ENCODE data around the gene C1orf198.

C1orf198 gene

DNA sequence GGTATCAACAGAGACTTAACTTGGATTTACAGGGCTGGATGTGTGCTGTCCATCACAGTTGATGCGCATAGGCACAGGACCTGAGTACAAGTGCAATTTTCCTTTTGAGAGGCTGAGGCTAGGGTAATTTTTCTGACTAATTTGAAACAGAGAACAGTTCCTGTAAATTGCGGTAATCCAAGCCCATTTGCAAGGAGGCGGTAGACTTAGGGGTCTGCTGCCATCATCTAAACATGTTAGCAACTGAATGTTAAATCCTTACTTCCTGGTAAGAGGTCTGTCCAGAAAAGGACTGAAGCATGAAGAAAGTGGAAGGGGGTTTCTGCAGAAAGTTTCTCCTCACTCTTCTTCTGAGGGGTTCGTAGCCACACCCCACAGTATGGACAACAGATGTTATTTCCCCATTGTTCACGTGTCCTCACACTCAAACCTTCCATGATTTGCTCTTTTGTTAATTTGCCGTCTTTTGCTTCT is 23.7 kb upstream of the C1orf198 start:
- no peak for DNase-seq (ENCODE audit: low read depth in 1 of 2, low spot score in 1 of 2)

DNA sequence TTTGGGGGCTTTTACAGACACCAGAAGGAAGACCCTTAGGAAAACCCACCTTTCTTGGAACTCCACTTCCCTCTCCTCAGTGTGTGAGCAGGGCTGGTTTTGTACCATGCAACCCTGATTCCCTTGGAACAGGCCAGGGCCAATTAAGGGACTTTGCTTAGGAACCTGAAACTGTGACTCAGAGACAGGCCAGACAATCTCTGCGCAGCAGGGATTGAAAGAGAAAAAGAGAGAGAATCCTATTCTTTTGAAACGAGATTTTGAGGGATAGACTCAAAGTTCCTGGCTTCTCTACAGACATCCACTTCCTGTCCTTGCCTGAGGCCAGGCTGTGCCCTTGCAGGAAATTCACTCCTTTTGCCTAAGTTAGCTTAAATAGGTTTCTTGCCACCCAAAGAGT is 23.1 kb upstream of the C1orf198 start:
- DNase-seq (ENCODE audit: low read depth in 1 of 2, low spot score in 1 of 2), result no peak

DNA sequence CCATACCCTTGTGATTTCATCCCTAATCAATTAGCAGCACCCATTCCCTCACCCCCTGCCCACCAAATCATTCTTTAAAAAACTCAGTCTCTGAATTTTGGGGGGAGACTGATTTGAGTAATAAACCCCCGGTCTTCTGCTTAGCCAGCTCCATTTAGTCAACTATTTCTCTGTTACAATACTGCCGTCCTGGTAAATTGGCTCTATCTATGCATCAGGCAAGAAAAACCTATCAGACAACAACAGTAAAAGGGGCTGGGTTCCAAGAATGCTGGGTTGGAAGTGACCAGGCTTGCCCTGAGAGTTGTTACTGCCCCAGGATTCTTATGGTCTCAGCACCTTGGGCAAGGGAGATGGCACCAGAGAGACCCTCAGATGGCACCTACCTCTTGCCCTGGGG is 16.3 kb upstream of the C1orf198 start:
- DNase-seq (ENCODE audit: low read depth in 1 of 2, low spot score in 1 of 2), result no peak

DNA sequence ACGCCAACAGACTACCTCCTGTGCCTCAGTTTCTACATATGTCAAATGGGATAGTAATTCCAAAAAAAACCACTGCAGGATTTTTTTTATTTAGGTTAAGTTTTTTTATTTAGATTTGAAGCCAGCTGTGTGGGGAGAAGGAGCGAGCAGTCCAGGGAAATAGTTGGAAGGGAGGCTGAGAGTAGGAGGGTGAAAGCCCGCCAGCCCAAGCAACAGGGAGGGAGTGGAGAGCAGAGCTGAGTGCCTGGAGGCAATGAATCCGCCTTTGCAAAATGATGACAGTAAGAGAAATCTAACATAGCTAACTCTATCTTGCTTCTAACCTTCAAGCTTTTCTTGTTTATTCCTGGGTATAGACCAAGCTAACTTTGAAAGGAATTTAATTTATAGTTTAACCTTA is 15.6 kb upstream of the C1orf198 start:
- DNase-seq (ENCODE audit: low read depth in 1 of 2, low spot score in 1 of 2), result no peak

DNA sequence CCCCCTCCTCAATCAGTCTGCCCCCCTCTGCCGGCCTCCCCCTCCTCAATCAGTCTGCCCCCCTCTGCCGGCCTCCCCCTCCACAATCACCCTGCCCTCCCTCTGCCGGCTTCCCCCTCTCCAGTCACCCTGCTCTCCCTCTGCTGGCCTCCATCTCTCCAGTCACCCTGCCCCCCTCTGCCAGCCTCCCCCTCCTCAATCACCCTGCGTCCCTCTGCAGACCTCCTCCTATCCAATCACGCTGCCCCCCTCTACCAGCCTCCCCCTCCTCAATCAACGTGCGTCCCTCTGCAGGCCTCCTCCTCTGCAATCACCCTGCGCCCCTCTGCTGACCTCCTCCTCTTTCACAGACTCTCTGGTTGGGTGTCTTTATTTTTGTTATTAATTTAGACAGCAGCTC is 11.5 kb upstream of the C1orf198 start:
- DNase-seq (ENCODE audit: low read depth in 1 of 2, low spot score in 1 of 2), result no peak

DNA sequence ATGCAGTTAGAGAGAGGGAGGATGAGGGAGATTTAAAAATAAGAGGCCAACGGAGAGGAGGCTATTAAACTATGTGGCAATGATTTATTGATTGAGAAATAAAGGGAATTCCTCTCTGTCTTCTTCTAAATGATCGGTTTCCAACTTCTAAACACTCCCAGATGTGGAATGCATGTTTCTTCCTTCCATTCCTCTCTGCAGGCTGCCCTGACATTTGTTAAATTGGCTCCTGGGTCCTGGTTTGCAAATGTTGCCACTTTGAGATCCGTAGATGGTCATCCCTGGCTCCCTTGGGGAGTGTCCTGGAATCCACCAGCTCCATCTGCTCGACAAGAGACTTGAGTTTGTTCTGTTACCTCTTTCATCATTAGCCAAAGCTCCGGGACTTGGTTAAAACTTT is 10.3 kb upstream of the C1orf198 start:
- no peak for DNase-seq (ENCODE audit: low read depth in 1 of 2, low spot score in 1 of 2)

DNA sequence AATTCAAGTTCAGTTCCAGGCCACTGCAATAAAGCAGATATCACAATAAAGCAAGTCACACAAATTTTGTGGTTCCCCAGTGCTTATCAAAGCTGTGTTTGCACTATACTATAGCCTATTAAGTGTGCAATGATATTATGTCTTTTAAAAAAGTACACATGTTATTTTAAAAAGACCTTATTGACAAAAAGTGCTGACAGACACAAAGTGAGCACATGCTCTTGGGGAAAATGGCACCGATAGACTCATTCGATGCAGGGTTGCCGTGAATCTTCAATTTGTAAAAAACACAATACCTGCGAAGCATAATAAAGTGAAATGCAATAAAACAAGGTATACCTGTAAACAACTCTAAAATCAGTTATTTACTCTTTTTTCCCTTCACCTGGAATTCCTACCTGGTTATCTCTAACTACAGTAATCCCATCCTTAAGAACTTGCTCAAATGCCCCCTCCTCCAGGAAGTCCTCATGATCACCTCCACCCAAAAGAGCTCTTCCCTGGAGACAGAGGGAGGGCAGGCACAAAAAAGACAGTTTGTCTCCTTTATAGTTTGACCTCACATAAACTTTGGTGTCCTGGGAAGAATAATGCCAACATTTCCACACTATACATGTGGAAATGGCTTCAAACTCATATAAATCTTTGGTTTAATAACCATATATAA is 9.7 kb upstream of the C1orf198 start:
- no peak for DNase-seq (ENCODE audit: low read depth in 1 of 2, low spot score in 1 of 2)

DNA sequence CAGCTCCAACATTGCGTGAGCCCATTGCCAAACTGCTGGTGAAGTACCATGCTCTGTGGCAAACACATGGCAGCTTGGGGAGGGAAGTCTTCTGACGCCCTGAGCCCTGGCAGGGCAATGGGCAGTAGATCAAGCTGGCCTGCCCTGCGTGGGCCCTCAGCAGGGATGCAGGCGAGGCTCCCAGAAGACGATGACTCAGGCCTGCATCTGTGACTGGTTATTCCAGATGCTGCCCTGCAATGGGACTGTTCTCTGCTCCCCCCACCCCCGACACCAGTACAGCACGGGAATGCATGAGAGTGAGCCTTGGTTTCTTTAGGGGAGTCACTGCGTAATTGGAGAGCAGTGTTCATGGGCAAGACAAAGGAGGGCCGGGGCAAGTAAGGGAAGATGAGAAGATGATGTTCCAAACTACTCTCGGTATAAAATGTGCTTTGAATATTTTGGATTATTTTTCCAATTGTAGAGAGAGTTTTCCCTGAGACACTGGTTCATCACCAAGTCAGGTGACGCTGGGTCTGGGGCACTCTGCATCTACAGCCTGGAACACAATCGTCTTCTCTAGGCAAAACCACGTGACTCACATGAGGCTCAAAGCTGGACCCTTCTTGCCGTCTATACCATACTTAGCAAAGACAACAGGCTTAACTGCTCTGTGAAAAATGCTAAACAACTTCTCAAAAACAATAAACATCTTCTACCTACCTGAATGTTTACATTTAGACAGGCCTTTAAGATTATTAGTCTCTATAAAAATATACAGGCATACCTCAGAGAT is 9.0 kb upstream of the C1orf198 start:
- DNase-seq (ENCODE audit: low read depth in 1 of 2, low spot score in 1 of 2), result no peak

DNA sequence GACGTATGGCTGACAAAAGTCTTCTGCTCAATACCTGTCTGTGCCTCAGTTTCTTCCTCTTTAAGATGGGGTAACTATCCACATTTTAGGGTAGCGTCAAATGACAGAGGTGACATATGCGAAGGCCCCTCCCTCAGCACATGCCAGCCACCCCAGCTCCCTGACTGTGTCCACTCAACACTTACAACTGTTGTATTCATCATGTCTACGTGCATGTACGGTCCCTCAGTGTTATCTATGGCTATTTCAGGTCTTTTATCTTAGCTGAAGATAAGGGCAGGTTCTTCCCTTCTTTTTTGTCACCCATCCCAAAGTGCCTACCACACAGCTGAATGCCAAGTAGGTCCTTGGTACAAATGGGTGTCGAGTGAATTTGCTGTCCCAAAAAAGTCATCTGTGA is 8.3 kb upstream of the C1orf198 start:
- DNase-seq (ENCODE audit: low read depth in 1 of 2, low spot score in 1 of 2), result no peak

DNA sequence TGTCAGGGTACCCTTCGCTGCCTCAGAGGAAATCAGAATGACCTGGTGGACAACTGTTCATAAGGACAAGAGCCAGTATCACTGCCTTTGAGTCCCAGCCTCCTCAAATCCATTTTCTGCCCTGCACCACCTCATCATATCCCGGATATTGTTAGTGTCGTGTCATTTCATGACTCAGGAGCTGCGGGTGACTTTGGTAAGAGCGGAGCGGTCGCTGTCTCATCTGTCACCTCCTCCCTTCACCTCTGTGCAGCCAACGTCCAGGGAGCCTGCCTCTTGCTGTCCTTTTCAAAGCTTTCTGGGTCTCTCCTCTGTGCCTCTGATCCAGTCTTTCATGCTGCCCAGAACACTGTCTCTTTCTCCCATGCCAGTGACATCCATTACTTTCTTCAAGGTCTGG is 7.0 kb upstream of the C1orf198 start:
- DNase-seq (ENCODE audit: low read depth in 1 of 2, low spot score in 1 of 2), result no peak

DNA sequence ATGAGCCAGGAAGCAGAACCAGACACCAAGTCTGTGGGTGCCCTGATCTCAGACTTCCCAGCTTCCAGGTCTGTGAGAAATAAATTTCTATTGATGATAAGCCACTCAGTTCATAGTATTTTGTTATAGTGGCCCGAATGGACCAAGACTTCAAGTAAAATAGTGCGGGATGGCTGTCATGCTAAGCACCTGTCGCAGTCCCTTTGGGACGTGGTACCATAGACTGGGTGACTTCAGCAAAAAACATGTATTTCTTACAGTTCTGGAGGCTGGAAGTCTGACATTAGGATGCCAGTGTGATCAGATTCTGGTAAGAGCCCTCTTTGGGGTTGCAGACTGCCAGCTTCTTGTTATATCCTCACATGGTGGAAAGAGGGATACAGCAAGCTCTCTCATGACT is 2.6 kb upstream of the C1orf198 start:
- DNase-seq (ENCODE audit: low read depth in 1 of 2, low spot score in 1 of 2), result no peak

DNA sequence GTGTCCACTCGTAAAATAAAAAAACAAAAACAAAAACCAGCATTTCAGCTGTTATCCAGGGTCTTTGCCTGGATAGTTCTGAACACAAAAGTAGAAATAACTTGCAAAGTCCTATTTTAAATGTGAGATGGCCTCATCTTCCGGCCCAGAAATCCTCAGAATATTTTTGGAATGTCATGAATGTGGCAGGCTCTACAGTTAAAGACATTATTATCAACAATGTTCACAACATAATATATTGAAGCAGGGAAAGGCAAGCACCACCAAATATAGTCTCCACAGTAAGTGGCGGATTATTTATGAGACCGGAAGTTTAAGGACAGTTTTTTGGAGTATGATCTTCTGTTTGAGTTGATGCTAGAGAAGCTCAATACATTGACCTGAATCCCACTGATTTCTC is 1.2 kb upstream of the C1orf198 start:
- no peak for DNase-seq (ENCODE audit: low read depth in 1 of 2, low spot score in 1 of 2)

DNA sequence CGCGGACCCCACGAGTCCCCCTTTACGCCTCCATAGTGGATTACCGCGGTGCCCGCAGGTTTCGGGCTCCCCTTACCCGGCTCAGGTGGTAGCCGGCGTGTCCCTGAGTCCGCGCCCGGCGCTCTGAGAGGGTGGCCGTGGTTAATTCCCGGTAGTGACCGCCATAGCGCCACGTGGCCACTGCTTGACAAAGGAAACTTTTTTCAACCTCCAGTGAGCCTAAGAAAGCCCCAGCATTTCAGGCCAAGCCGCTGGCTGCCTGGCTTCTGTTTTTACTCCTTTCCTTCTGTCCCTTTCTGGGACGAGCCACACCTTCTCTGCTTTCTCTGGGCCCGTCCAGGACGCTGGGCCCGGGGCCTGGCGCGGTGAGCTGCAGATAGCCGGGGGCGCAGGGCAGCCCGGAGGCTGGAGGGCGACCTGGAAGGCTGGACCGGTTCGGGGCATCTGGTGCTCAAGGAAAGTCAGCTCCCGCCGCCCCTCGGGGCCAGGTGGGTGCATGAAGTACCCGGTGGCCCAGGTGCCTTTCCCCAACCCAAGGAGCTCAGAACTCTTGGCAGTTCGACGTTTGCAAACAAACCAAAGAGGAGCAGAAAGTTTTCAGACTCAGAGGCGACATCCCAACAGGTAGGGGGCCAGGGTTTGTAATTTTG is 540 bp upstream of the C1orf198 start:
- no peak for DNase-seq (ENCODE audit: low read depth in 1 of 2, low spot score in 1 of 2)

DNA sequence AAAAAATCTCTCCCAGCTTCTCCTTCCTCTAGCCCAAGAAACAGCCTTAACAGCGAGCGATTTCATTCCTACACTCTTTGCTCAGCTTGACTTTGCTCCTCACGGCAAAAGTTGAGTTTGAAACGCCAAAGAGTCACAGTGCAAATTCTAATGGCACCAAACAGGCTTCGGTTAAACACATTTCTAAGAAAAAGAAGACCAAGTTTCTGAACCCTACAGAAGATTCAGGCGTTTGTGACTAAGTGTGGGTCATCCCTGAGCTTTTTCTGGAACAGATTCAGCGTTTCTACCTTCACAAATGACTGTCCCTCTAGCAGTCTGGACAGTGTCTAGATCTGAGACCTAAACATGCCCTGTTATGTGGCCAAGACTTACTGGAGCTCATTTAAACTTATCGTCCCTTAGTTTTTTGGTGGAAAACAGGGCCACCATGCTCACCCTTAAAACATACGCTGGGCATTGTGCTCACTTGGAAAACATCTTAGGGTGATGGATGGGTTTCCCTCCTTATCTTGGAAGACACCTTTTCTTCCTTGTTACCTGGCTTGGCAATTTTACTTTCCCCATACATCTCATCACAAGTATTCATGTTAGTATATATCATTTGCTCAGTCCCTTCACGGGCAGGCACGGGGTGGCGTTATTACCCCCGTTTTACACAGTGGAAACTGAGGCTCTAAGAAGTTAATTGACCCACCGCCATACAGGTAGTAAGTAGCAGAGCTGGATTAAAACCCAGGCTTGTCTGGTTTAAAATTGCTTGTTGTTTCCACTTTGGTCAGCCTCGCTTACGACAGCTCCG is 1.0 kb downstream of the C1orf198 start:
- no peak for DNase-seq (ENCODE audit: low read depth in 1 of 2, low spot score in 1 of 2)

DNA sequence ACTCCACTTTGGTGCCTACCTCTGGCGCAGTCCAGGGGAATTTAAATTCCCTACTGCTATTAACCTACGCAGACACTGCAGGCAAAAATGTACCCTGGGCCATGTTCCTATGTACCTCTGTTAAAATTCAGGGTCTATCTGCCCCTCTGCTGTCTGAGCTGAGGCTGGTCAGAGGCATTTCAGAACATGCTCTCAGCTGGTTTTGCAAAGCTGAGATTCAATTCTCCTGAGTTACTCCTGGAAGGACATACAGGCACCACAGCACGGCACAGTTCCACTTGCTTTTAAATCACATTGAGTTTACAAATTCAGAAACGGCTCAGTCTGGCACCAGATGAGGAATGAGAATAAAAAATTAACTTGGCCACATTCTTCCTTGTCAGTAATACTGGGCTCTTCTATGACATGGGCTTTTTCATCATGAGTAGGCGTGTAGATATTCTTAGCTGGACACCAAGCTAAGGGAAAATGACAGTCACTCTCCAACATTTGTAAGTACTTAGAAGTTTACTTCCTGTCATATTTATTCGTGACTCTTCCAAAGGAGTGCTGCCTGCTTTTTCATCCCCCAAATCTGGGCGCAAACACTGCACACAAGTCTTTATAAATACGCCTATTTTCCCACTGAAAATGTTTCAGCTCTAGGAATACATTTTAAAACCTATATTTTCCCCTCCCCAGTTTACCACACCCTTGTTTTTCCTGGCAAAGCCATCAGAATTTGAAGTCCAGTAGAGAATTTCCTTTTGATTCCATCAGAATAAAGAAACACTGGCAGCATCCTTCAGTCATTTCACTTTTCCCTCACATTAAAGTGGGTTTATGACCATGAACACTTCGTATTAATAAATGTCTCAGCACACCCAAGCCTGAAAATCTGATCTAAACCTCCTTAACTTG is 1.9 kb downstream of the C1orf198 start:
- DNase-seq (ENCODE audit: low read depth in 1 of 2, low spot score in 1 of 2), result no peak

DNA sequence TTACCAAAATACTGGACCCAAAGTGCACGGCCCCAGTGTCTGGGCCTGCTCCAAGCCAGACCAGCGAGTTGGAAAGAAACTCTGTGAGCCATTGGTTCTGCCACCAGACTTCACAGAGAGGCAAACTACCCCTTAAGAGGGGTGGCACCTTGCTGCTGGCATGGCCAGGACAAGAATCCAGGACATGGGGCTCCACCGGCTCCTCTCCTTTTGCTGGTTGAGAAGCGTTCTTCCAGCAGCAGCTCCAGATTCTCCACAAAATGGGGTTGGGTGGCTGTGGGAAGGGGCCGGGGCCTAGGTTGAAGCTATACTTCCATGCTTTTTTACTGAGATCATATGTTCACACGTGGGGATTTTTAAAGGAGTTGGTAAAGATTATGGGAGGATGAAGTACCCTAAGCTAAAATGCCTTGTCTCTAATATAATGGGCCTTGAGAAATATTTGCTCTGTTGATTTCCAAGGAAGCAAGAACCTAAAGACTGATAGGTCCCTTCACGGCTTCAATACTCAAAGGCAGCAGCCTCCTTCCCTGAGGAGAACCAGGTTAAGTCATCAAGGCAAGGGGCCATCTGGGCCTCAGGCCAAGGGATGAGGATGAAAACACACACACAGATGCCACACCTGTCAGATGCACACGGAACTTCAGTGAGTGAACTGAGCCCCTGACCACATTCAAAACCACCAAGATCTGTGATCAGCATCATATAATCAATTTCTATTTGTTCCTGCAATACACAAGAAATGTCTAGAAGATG is 3.1 kb downstream of the C1orf198 start:
- DNase-seq (ENCODE audit: low read depth in 1 of 2, low spot score in 1 of 2), result no peak

DNA sequence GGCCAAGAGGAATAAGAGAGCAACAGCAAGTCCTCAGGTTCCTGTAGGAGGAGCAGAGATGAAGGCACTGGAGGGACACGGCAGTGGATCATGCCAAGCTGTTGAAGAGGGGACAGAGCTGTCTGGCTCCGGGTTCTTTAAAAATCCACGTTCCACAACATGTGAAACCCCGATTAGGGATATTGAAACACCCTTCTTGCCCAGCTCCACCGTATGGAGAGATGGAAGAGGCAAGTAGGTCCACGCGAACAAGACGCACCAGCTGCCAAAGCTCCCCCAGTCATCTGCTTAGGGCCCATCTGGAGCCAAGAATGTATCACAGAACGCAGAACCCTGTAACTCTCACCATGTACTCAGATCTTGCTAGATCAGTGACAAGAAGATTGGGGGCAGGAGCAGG is 3.9 kb downstream of the C1orf198 start:
- DNase-seq (ENCODE audit: low read depth in 1 of 2, low spot score in 1 of 2), result no peak

DNA sequence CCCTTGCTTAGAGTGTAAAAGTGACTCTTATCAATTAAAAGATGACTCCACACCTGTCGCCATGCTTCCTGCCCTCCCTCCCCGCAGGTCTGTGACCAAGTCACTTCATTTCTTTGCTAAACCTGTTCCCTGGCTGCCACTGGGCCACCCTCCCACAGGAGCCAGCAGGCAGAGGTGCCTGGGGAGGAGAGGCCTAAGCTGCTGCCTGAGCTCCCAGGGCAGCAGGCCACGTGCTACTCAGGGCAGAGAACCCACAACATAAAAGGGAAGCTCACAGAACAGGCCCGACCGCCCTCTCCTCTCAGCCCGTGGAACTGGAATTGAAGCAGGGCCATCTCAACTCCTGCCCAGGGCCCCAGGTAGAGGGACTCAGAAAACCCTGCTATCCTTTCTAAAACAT is 4.9 kb downstream of the C1orf198 start:
- no peak for DNase-seq (ENCODE audit: low read depth in 1 of 2, low spot score in 1 of 2)

DNA sequence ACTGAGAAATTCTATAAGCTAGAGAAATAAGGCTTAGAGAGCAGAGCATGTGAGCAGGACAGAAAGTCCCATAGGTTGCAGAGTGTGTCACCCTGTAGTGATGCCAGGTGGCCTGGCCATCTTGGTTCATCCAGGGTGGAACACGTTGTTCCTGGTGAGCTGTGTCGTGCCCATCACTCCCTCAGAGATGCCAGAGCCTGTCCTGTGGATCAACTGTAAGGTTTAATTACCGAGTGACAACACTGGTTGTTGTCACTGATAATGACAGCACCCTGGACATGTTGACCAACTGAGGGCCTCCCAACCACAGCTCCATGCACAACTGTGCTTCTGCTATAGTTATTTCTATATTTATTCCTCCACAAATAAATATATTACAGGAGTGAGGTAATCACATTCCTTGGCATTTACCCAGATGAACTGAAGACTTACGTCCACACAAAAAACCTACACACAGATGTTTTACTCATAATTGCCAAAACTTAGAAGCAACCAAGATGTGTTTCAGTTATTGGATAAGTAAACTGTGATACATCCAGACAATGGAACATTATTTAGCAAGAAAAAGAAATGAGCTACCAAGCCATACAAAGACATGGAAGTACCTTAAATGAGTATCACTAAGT is 6.2 kb downstream of the C1orf198 start:
- DNase-seq (ENCODE audit: low read depth in 1 of 2, low spot score in 1 of 2), result no peak

All from stimulated activated CD4-positive, alpha-beta T cell treated with anti-CD3 and anti-CD28 coated beads, Interleukin-15, amount 100 ng/mL, for 1 hour (primary cell).